HepG2 (cell line): ENCODE measurements around the gene SUSD4. TPM values are rescaled to one million over a fixed set of nuclear protein-coding genes. Genes with fewer than 3 reads are reported as not detected.
A peak's percentile ranks its signal among the peaks of the same experiment; 100 is the strongest.
"Not testable (repeated sequence)": the region's sequence is repeated elsewhere in the genome, so short reads cannot be mapped to it uniquely, and the experiment has no call there.

Experiments used
- ATAC-seq: fragments of 200-7000 bp; cut with Tn5 transposase; 3 replicates; pipeline ENCODE4 v1.9.1; 2020; ENCODE audit warnings: mild to moderate bottlenecking, moderate library complexity
- BruUV-seq: library from RNA; stranded (reverse); fragments of 400-500 nt; replicated peaks from 2 replicates; lab custom pipeline; 2021; lab: Mats Ljungman, UMichigan
- CTCF ChIA-PET: fragments of 300-600 bp; formaldehyde crosslinking; extraction: SDS; loops from one replicate; lab custom pipeline; 2021; ENCODE audit warnings: low total read pairs, inconsistent platforms, low intra/inter-chr PET ratio; lab: Yijun Ruan, JAX
- POLR2A ChIA-PET: fragments of 350-600 bp; sonication (Branson Sonifier 250); formaldehyde crosslinking; loops from one replicate; lab custom pipeline; 2020; ENCODE audit warnings: antibody characterized with exemption, inconsistent platforms; lab: Yijun Ruan, JAX
- DNase-seq: peaks from one replicate; pipeline ENCODE4 v3.0.0-alpha.2; 2015; ENCODE audit warnings: low spot score
- FAIRE-seq: peaks from 3 replicates; lab custom pipeline; 2011; peaks lifted over from hg19 to GRCh38; lab: Jason Lieb, UNC
- H2AFZ ChIP-seq: one replicate; pipeline ENCODE4 v1.6.1; 2011; ENCODE audit warnings: low read length, inconsistent platforms
- H3K27ac ChIP-seq: fragments of 300-600 bp; 3 replicates; pipeline ENCODE4 v1.8.0; 2011; ENCODE audit warnings: mixed run types, mild to moderate bottlenecking, mixed read lengths, low read length, inconsistent platforms; ENCODE audit not compliant: insufficient read depth; ENCODE audit errors: extremely low read length
- H3K27me3 ChIP-seq, 2 experiments: fragments of 200-600 bp in 1 of 2; 2 replicates in 1 of 2; 3 replicates in 1 of 2; pipeline versions ENCODE4 v1.6.0 to v1.8.0; 2011; ENCODE audit warnings: low read length in 2 of 2, mild to moderate bottlenecking in 2 of 2, moderate library complexity in 2 of 2, inconsistent platforms in 1 of 2; ENCODE audit not compliant: insufficient read depth in 2 of 2, control insufficient read depth in 1 of 2
- H3K36me3 ChIP-seq, 2 experiments: fragments of 200-600 bp in 1 of 2; replicated peaks in 1 of 2; 2 replicates in 1 of 2; 3 replicates in 1 of 2; pipeline versions ENCODE4 v1.5.1 to v1.8.0; 2011; ENCODE audit warnings: low read length in 2 of 2, inconsistent platforms in 1 of 2; ENCODE audit not compliant: insufficient read depth in 2 of 2, control insufficient read depth in 1 of 2
- H3K4me1 ChIP-seq: 2 replicates; pipeline ENCODE4 v1.5.1; 2012; ENCODE audit warnings: low read length, inconsistent platforms; ENCODE audit not compliant: insufficient read depth
- H3K4me2 ChIP-seq: 2 replicates; pipeline ENCODE4 v1.6.0; 2011; ENCODE audit warnings: low read depth, low read length, inconsistent platforms
- H3K4me3 ChIP-seq, 3 experiments: fragments of 200-600 bp in 1 of 3; sonication (generic), shearing (Covaris generic) in 1 of 3; replicated peaks in 1 of 3; 2 replicates each; pipeline ENCODE4 v1.5.1; 2011 to 2016; ENCODE audit warnings: low read length in 3 of 3, inconsistent platforms in 2 of 3, low read depth in 2 of 3, mild to moderate bottlenecking in 2 of 3, control low read depth in 1 of 3, mixed read lengths in 1 of 3; ENCODE audit not compliant: insufficient read depth in 1 of 3
- H3K79me2 ChIP-seq: one replicate; pipeline ENCODE4 v1.6.1; 2011; ENCODE audit warnings: low read length, inconsistent platforms; ENCODE audit not compliant: insufficient read depth
- H3K9ac ChIP-seq: 2 replicates; pipeline ENCODE4 v1.6.0; 2011; ENCODE audit warnings: mild to moderate bottlenecking, low read depth, low read length, inconsistent platforms; ENCODE audit not compliant: insufficient read depth
- H3K9me3 ChIP-seq: 2 replicates; pipeline ENCODE4 v1.5.1; 2012; ENCODE audit warnings: mild to moderate bottlenecking, low read length
- H4K20me1 ChIP-seq: 2 replicates; pipeline ENCODE4 v1.6.0; 2011; ENCODE audit warnings: inconsistent platforms, mild to moderate bottlenecking, low read length, moderate library complexity; ENCODE audit not compliant: insufficient read depth
- SNAI1 ChIP-seq: sonication (generic); formaldehyde crosslinking; IDR thresholded peaks from 2 replicates; pipeline ENCODE4 v1.5.0; 2020; ENCODE audit warnings: mild to moderate bottlenecking, missing genetic modification reagents, borderline replicate concordance
- TBL1XR1 ChIP-seq: fragments of 150-350 bp; IDR thresholded peaks from 2 replicates; pipeline ENCODE4 v1.6.1; 2014; ENCODE audit warnings: borderline replicate concordance, low read length; ENCODE audit not compliant: partially characterized antibody
- TBX3 ChIP-seq: fragments of 450-650 bp; IDR thresholded peaks from 2 replicates; pipeline ENCODE4 v1.6.1; 2017; ENCODE audit warnings: antibody characterized with exemption, mild to moderate bottlenecking, inconsistent platforms, borderline replicate concordance
- ZFP37 ChIP-seq: sonication (generic); formaldehyde crosslinking; IDR thresholded peaks from 2 replicates; pipeline ENCODE4 v1.4.0; 2020; ENCODE audit warnings: missing genetic modification reagents, borderline replicate concordance
- ZNF607 ChIP-seq: sonication (generic); formaldehyde crosslinking; IDR thresholded peaks from 2 replicates; pipeline ENCODE4 v1.5.1; 2020; ENCODE audit warnings: missing genetic modification reagents, mild to moderate bottlenecking, borderline replicate concordance
- WGBS: methylation state at CpG from one replicate; pipeline ENCODE4 v1.1.6; 2017; ENCODE audit warnings: low lambda C conversion rate; 5-methylcytosine and 5-hydroxymethylcytosine counted together
- in situ Hi-C: cut with HindIII; loops from 2 replicates; pipeline ENCODE4 v1.10.0; 2017; ENCODE audit warnings: low pct_unique_long_range_greater_than_20kb; ENCODE audit not compliant: extremely low pct_ligation_motif_present
- intact Hi-C: fragments of 100-400 bp; cut with micrococcal nuclease; formaldehyde crosslinking; loops from one replicate; pipeline ENCODE4 v1.10.0; 2022; ENCODE audit not compliant: unreplicated experiment
- polyA plus RNA-seq, 8 experiments: library from polyadenylated mRNA; depleted of rRNA in 3 of 8; stranded (reverse) in 7 of 8; unstranded in 1 of 8; fragments of >200 nt; fragmentation: Illumina TruSeq in 4 of 8; extraction: Trizol in 4 of 8; gene quantifications; 2 replicates each; pipeline versions ENCODE4 v1.2.1 to v1.2.3, GENCODE V29; 2011 to 2016; ENCODE audit warnings: low read depth in 4 of 8, missing spikeins in 1 of 8, mixed read lengths in 1 of 8; ENCODE audit not compliant: insufficient read depth in 1 of 8
- total RNA-seq, 5 experiments: library from RNA; depleted of rRNA; stranded (reverse); fragments of >200 nt; fragmentation: Illumina TruSeq; extraction: Trizol; gene quantifications; 2 replicates each; pipeline ENCODE4 v1.2.3, GENCODE V29; 2016; ENCODE audit warnings: low read depth in 1 of 5
- TF ChIP-seq, protein P1 (sequence below): sonication (generic); formaldehyde crosslinking; IDR thresholded peaks from 2 replicates; pipeline ENCODE4 v1.9.0; 2021; ENCODE audit warnings: missing genetic modification reagents, borderline replicate concordance
- TF ChIP-seq, protein P2 (sequence below): fragments of 450-650 bp; IDR thresholded peaks from 2 replicates; pipeline ENCODE4 v1.6.1; 2016

The SUSD4 gene
- total and polyA plus RNA-seq, 2 of the 13 experiments (the other 11 are each of a cell fraction or from before 2014, with no cell fraction given), result not detected

DNA sequence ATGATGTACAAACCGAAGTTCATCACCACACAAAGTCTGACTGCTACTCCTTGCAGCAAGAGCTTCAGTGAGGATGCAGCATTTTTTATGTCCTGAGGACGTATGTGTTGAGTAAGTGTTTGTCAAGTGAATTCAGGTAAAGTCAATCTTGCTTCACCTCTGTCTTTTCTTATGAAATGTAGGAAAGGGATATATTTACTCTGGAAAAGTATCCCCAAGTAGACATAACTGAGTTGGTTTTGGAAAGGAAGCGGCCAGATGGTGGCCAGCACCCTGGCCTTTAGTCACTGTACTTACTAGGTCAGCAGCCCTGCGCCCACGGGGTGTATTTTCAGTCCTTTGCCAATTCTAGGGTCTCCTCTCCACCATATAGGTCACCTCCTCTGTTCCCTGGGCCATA is 75.2 kb downstream of the SUSD4 start (continued):
- no peak for TF ChIP-seq TBX3
- TF ChIP-seq, protein P1, sequence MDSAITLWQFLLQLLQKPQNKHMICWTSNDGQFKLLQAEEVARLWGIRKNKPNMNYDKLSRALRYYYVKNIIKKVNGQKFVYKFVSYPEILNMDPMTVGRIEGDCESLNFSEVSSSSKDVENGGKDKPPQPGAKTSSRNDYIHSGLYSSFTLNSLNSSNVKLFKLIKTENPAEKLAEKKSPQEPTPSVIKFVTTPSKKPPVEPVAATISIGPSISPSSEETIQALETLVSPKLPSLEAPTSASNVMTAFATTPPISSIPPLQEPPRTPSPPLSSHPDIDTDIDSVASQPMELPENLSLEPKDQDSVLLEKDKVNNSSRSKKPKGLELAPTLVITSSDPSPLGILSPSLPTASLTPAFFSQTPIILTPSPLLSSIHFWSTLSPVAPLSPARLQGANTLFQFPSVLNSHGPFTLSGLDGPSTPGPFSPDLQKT (CRISPR knock-in tag), result no peak
- TF ChIP-seq ZFP37 (CRISPR knock-in tag), result no peak
- no peak for TF ChIP-seq ZNF607 (CRISPR knock-in tag)
- no peak for TF ChIP-seq TBL1XR1
- TF ChIP-seq, all 625 proteins: peak for 0

DNA sequence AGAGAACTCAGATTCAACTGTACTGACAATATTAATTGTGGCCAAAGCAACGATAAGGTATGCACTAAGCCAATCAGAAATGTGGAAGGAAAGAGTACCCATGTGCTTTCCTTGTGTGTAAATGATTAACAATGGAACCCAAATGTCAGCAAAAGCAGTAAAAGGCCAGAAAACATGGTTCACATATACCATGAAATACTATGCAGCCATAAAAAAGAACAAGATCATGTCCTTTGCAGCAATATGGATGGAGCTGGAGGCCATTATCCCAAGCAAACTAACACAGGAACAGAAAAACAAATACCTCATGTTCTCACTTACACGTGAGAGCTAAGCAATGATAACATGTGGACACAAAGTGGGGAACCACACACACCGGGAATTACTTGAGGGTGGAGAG is 78.5 kb downstream of the SUSD4 start:
- TF ChIP-seq, protein P2, sequence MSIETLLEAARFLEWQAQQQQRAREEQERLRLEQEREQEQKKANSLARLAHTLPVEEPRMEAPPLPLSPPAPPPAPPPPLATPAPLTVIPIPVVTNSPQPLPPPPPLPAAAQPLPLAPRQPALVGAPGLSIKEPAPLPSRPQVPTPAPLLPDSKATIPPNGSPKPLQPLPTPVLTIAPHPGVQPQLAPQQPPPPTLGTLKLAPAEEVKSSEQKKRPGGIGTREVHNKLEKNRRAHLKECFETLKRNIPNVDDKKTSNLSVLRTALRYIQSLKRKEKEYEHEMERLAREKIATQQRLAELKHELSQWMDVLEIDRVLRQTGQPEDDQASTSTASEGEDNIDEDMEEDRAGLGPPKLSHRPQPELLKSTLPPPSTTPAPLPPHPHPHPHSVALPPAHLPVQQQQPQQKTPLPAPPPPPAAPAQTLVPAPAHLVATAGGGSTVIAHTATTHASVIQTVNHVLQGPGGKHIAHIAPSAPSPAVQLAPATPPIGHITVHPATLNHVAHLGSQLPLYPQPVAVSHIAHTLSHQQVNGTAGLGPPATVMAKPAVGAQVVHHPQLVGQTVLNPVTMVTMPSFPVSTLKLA, result peak; percentile 29; the same call in 1 of the 2 replicates
- no peak for TF ChIP-seq SNAI1 (CRISPR knock-in tag)
- TF ChIP-seq, all 625 proteins: peak for 1
- FAIRE-seq, result no peak

DNA sequence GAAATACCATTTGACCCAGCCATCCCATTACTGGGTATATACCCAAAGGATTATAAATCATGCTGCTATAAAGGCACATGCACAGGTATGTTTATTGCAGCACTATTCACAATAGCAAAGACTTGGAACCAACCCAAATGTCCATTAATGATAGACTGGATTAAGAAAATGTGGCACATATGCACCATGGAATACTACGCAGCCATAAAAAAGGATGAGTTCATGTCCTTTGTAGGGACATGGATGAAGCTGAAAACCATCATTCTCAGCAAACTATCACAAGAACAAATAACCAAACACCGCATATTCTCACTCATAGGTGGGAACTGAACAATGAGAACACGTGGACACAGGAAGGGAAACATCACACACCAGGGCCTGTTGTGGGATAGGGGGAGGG is 80.3 kb downstream of the SUSD4 start:
- H3K4me3 ChIP-seq, ATAC-seq, H3K79me2 ChIP-seq, CTCF ChIA-PET, H4K20me1 ChIP-seq, H3K4me2 ChIP-seq, H3K9me3 ChIP-seq, H3K4me1 ChIP-seq, intact Hi-C loops, H2AFZ ChIP-seq, in situ Hi-C loops, DNase-seq, H3K9ac ChIP-seq, H3K36me3 ChIP-seq, POLR2A ChIA-PET, H3K27ac ChIP-seq, FAIRE-seq, H3K27me3 ChIP-seq, BruUV-seq: not testable (repeated sequence)
- 25% methylated on average over 3 of the region's 3 CpGs for WGBS

More for the DNA sequence above, 78.5 kb downstream of the SUSD4 start:
- Histone ChIP-seq H3K9me3 (no peaks in the 10 kb centered on the region), H3K9ac (no peak overlapping the region), H3K79me2 (no peaks in the 10 kb centered on the region), H2AFZ (no peak overlapping the region), H3K36me3 (no peaks in the 10 kb centered on the region), H3K4me1 (no peaks in the 10 kb centered on the region), H3K27ac (no peak overlapping the region), H3K4me3 (no peak overlapping the region), H3K27me3 (peaks cover 0 to 1% of the 10 kb centered on the region in 2 experiments; a peak in 1 of 5 replicates), H3K4me2 (no peak overlapping the region), H4K20me1 (no peaks in the 10 kb centered on the region)
- in situ Hi-C loops, result no loop called here
- CTCF ChIA-PET, result no interaction called here
- POLR2A ChIA-PET, result no interaction called here
- DNase-seq (no peak), ATAC-seq (no peak)
- no TSS peak for BruUV-seq
- intact Hi-C loops, result no loop called here
- 48% methylated on average over 3 of the region's 3 CpGs for WGBS

DNA sequence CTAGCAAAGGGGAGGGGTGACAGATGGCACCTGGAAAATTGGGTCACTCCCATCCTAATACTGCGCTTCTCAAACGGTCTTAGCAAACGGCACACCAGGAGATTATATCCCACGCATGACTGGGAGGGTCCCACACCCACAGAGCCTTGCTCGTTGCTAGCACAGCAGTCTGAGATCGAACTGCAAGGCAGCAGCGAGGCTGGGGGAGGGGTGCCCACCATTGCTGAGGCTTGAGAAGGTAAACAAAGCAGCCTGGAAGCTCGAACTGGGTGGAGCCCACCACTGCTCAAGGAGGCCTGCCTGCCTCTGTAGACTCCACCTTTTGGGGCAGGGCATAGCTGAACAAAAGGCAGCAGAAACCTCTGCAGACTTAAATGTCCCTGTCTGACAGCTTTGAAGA is 85.7 kb downstream of the SUSD4 start:
- H3K4me3 ChIP-seq, H3K27me3 ChIP-seq, H3K79me2 ChIP-seq, BruUV-seq, in situ Hi-C loops, DNase-seq, H3K9ac ChIP-seq, POLR2A ChIA-PET, H4K20me1 ChIP-seq, H3K4me1 ChIP-seq, H3K36me3 ChIP-seq, H3K9me3 ChIP-seq, H3K4me2 ChIP-seq, CTCF ChIA-PET, FAIRE-seq, H3K27ac ChIP-seq, H2AFZ ChIP-seq, ATAC-seq, intact Hi-C loops: not testable (repeated sequence)
- no CpG with 5 or more reads among the region's 8 CpGs for WGBS
